GM12878 (cell line): ENCODE measurements around the gene MGAT5. TPM values are rescaled to one million over a fixed set of nuclear protein-coding genes. Genes with fewer than 3 reads are reported as not detected.

ENCODE experiments used
- ATAC-seq: fragments of 200-7000 bp; cut with Tn5 transposase; 3 replicates; pipeline ENCODE4 v1.9.1; 2020; ENCODE audit warnings: mild to moderate bottlenecking, moderate library complexity
- BruUV-seq: library from RNA; stranded (reverse); fragments of 400-500 nt; replicated peaks from 2 replicates; lab custom pipeline; 2021; lab: Mats Ljungman, UMichigan
- CTCF ChIA-PET: fragments of 300-600 bp; sonication (Branson Sonifier 250); formaldehyde crosslinking; extraction: SDS; loops from one replicate; lab custom pipeline; 2021; ENCODE audit warnings: inconsistent platforms; lab: Yijun Ruan, JAX
- POLR2A ChIA-PET: fragments of 350-600 bp; formaldehyde crosslinking; extraction: SDS; loops from one replicate; lab custom pipeline; 2021; ENCODE audit warnings: inconsistent platforms; lab: Charles Lee
- RAD21 ChIA-PET: fragments of 300-600 bp; sonication (Branson Sonifier 250); formaldehyde crosslinking; loops from one replicate; lab custom pipeline; 2023; ENCODE audit warnings: antibody characterized with exemption; ENCODE audit not compliant: unreplicated experiment; lab: Charles Lee
- SMC1A ChIA-PET: fragments of 300-600 bp; sonication (Branson Sonifier 250); formaldehyde crosslinking; loops from one replicate; lab custom pipeline; 2023; ENCODE audit not compliant: unreplicated experiment, uncharacterized antibody; lab: Charles Lee
- DNase-seq: peaks from one replicate; pipeline ENCODE4 v3.0.0-alpha.2; 2011; ENCODE audit warnings: low read depth, low spot score
- FAIRE-seq: peaks from 3 replicates; lab custom pipeline; 2011; peaks lifted over from hg19 to GRCh38; lab: Jason Lieb, UNC
- H2AFZ ChIP-seq: 2 replicates; pipeline ENCODE4 v1.6.0; 2011; ENCODE audit warnings: low read depth, low read length, control low read depth; ENCODE audit not compliant: control insufficient read depth
- H3K27ac ChIP-seq: 2 replicates; pipeline ENCODE4 v1.5.1; 2011; ENCODE audit warnings: control low read depth; ENCODE audit not compliant: control insufficient read depth, insufficient read depth
- H3K27me3 ChIP-seq, 2 experiments: replicated peaks in 1 of 2; 2 replicates each; pipeline versions ENCODE4 v1.6.0 to v1.6.1; 2011; ENCODE audit warnings: low read length in 1 of 2; ENCODE audit not compliant: control insufficient read depth in 2 of 2, insufficient read depth in 2 of 2
- H3K36me3 ChIP-seq, 2 experiments: 2 replicates each; pipeline ENCODE4 v1.5.1; 2011; ENCODE audit warnings: low read length in 1 of 2; ENCODE audit not compliant: control insufficient read depth in 2 of 2, insufficient read depth in 2 of 2
- H3K4me1 ChIP-seq: 2 replicates; pipeline ENCODE4 v1.6.1; 2011; ENCODE audit warnings: mild to moderate bottlenecking, low read length, moderate library complexity, mixed read lengths; ENCODE audit not compliant: control insufficient read depth, insufficient read depth
- H3K4me2 ChIP-seq: 2 replicates; pipeline ENCODE4 v1.6.0; 2011; ENCODE audit warnings: control low read depth; ENCODE audit not compliant: control insufficient read depth, insufficient read depth
- H3K4me3 ChIP-seq: fragments of 200-600 bp; sonication (generic); 2 replicates; pipeline ENCODE4 v1.5.1; 2016
- H3K79me2 ChIP-seq: 2 replicates; pipeline ENCODE4 v1.6.0; 2011; ENCODE audit warnings: low read length; ENCODE audit not compliant: control insufficient read depth, insufficient read depth
- H3K9ac ChIP-seq: 2 replicates; pipeline ENCODE4 v1.8.0; 2011; ENCODE audit warnings: low read length, control low read depth, mixed read lengths; ENCODE audit not compliant: control insufficient read depth, insufficient read depth
- H3K9me3 ChIP-seq: replicated peaks from 3 replicates; pipeline ENCODE4 v1.5.1; 2011; ENCODE audit warnings: mild to moderate bottlenecking, low read length; ENCODE audit not compliant: control insufficient read depth, insufficient read depth
- H4K20me1 ChIP-seq: 2 replicates; pipeline ENCODE4 v1.6.0; 2011; ENCODE audit not compliant: control insufficient read depth, insufficient read depth
- CEBPZ ChIP-seq: fragments of 150-350 bp; IDR thresholded peaks from 2 replicates; pipeline ENCODE4 v1.6.1; 2016; ENCODE audit warnings: low read depth, low read length
- CHD2 ChIP-seq: IDR thresholded peaks from 2 replicates; pipeline ENCODE4 v1.6.1; 2011; ENCODE audit warnings: low read depth, low read length, improper control_type of control experiment, borderline replicate concordance
- IRF5 ChIP-seq: fragments of 450-650 bp; IDR thresholded peaks from 2 replicates; pipeline ENCODE4 v1.6.1; 2017; ENCODE audit warnings: borderline replicate concordance
- MTA2 ChIP-seq: fragments of 450-650 bp; IDR thresholded peaks from 2 replicates; pipeline ENCODE4 v1.6.1; 2016; ENCODE audit warnings: low read depth, mild to moderate bottlenecking, moderate library complexity
- NR2C1 ChIP-seq: fragments of 450-650 bp; IDR thresholded peaks from 2 replicates; pipeline ENCODE4 v1.6.1; 2017; ENCODE audit warnings: antibody characterized with exemption, mild to moderate bottlenecking, moderate library complexity
- PAX5 ChIP-seq: IDR thresholded peaks from 2 replicates; pipeline ENCODE4 v1.6.1; 2011; ENCODE audit warnings: low read depth, low read length, borderline replicate concordance
- RCOR1 ChIP-seq: conservative IDR thresholded peaks from 2 replicates; pipeline ENCODE4 v1.6.1; 2012; ENCODE audit warnings: low read depth, low read length, improper control_type of control experiment
- RUNX3 ChIP-seq: IDR thresholded peaks from 2 replicates; pipeline ENCODE4 v1.6.1; 2012; ENCODE audit warnings: low read length, inconsistent platforms
- SMAD5 ChIP-seq: IDR thresholded peaks from 2 replicates; pipeline ENCODE4 v1.6.1; 2016; ENCODE audit warnings: antibody characterized with exemption, low read depth
- STAT1 ChIP-seq: fragments of 450-650 bp; conservative IDR thresholded peaks from 2 replicates; pipeline ENCODE4 v1.6.1; 2014; ENCODE audit warnings: antibody characterized with exemption, mild to moderate bottlenecking
- SUZ12 ChIP-seq: fragments of 200-600 bp; sonication (generic); IDR thresholded peaks from one replicate; pipeline ENCODE4 v1.6.1; 2018; ENCODE audit warnings: antibody characterized with exemption, mild to moderate bottlenecking; ENCODE audit not compliant: unreplicated experiment
- ZNF592 ChIP-seq: fragments of 450-650 bp; IDR thresholded peaks from 2 replicates; pipeline ENCODE4 v1.6.1; 2017; ENCODE audit warnings: mild to moderate bottlenecking, moderate library complexity
- WGBS: methylation state at CpG from one replicate; pipeline ENCODE4 v1.1.6; 2016; ENCODE audit warnings: low lambda C conversion rate; ENCODE audit not compliant: insufficient replicate concordance, insufficient coverage; ENCODE audit errors: missing lambda C conversion rate; 5-methylcytosine and 5-hydroxymethylcytosine counted together
- in situ Hi-C: fragments of 300-500 bp; cut with MboI; formaldehyde crosslinking; loops from 9 replicates; pipeline ENCODE4 v1.14.3; 2018; ENCODE audit warnings: mixed read lengths
- intact Hi-C: fragments of 100-400 bp; cut with micrococcal nuclease; formaldehyde crosslinking; loops from one replicate; pipeline ENCODE4 v1.14.2; 2022; ENCODE audit not compliant: unreplicated experiment
- polyA plus RNA-seq, 11 experiments: library from polyadenylated mRNA; depleted of rRNA in 4 of 11; unstranded in 6 of 11; stranded (reverse) in 5 of 11; fragments of >200 nt; fragmentation: Nextera tagmentation in 4 of 11; fragmentation: Illumina TruSeq in 1 of 11; extraction: Ambion mirVana in 4 of 11; extraction: Trizol in 1 of 11; gene quantifications; 1 replicate in 1 of 11; 2 replicates in 10 of 11; pipeline versions ENCODE4 v1.2.1 to v1.2.3, GENCODE V29; 2011 to 2016; ENCODE audit warnings: inconsistent platforms in 2 of 11, missing spikeins in 2 of 11, low read depth in 1 of 11
- total RNA-seq, 4 experiments: library from RNA; depleted of rRNA in 3 of 4; stranded (reverse); fragments of >200 nt in 3 of 4; fragmentation: Illumina TruSeq in 1 of 4; extraction: Trizol in 1 of 4; gene quantifications; 2 replicates each; pipeline versions ENCODE4 v1.2.1 to v1.2.3, GENCODE V29; 2013 to 2021

The MGAT5 gene
- total and polyA plus RNA-seq, 10 of the 15 experiments (the other 5 are each of a cell fraction or from before 2014, with no cell fraction given) = 4.9 to 104 (median 36.2) TPM

GRCh38 chr2:134301928-134302260, 48.0 kb downstream of the MGAT5 start:
- no peak for ATAC-seq
- H3K27me3 ChIP-seq = no peaks in the 10 kb centered on the region
- in situ Hi-C loops = no loop called here
- RAD21 ChIA-PET = no interaction called here
- TF ChIP-seq PAX5 (no peak), IRF5 (no peak), CEBPZ (no peak), NR2C1 (no peak), MTA2 (no peak), STAT1 (no peak), CHD2 (no peak), ZNF592 (no peak), RUNX3 (no peak), SMAD5 (no peak), RCOR1 (no peak), SUZ12 (no peak)
- TF ChIP-seq, all 136 proteins: peak for 0
- Histone ChIP-seq H3K9me3 (no peaks in the 10 kb centered on the region), H2AFZ (no peak overlapping the region), H3K4me2 (no peak overlapping the region), H3K79me2 (peaks cover 19% of the 10 kb centered on the region), H3K4me1 (no peaks in the 10 kb centered on the region), H3K9ac (no peak overlapping the region), H4K20me1 (no peaks in the 10 kb centered on the region), H3K4me3 (no peak overlapping the region), H3K27ac (no peak overlapping the region), H3K36me3 (peaks cover 3 to 5% of the 10 kb centered on the region in 2 experiments; a peak in 3 of 4 replicates)
- DNase-seq (no peak), FAIRE-seq (no peak)
- intact Hi-C loops = no loop called here
- WGBS = 94% methylated on average over 2 of the region's 2 CpGs
- ChIA-PET POLR2A (no interaction called here), CTCF (no interaction called here), SMC1A (interaction anchor here (0.9 to 1.6 kb wide), 3 partner anchors 12 to 29 kb away, joined by 3 to 5 read pairs (median 3); no protein-coding TSS in a partner anchor)
- no TSS peak for BruUV-seq
